Neural cell (in vitro differentiated cells): Measurements from ENCODE around the gene GTF3C2.

ENCODE experiments used
- EP300 ChIP-seq: fragments of 450-650 bp; conservative IDR thresholded peaks from 2 replicates; pipeline ENCODE4 v1.6.1; 2014; ENCODE audit warnings: antibody characterized with exemption, mild to moderate bottlenecking, moderate library complexity; ENCODE audit not compliant: poor library complexity, severe bottlenecking
- EZH2 ChIP-seq: fragments of 200-600, 300-800 bp; shearing (Covaris generic), sonication (generic); IDR thresholded peaks from 2 replicates; pipeline ENCODE4 v1.6.1; 2014; ENCODE audit warnings: antibody characterized with exemption, low read length, borderline replicate concordance, mild to moderate bottlenecking; ENCODE audit not compliant: insufficient read depth, poor library complexity, severe bottlenecking
- MXI1 ChIP-seq: fragments of 450-650 bp; conservative IDR thresholded peaks from 2 replicates; pipeline ENCODE4 v1.6.1; 2014; ENCODE audit warnings: antibody characterized with exemption, mild to moderate bottlenecking; ENCODE audit not compliant: poor library complexity, severe bottlenecking
- POLR2AphosphoS5 ChIP-seq: IDR thresholded peaks from 2 replicates; pipeline ENCODE4 v1.6.1; 2012
- RAD21 ChIP-seq: fragments of 450-650 bp; conservative IDR thresholded peaks from 2 replicates; pipeline ENCODE4 v1.6.1; 2014; ENCODE audit warnings: antibody characterized with exemption, mild to moderate bottlenecking, moderate library complexity
- SMC3 ChIP-seq: fragments of 450-650 bp; conservative IDR thresholded peaks from 2 replicates; pipeline ENCODE4 v1.6.1; 2014; ENCODE audit warnings: antibody characterized with exemption, mild to moderate bottlenecking, moderate library complexity; ENCODE audit not compliant: poor library complexity
- TAF1 ChIP-seq: IDR thresholded peaks from 2 replicates; pipeline ENCODE4 v1.6.1; 2012; ENCODE audit warnings: low read depth
- TF ChIP-seq, protein P1 (sequence below): fragments of 450-650 bp; IDR thresholded peaks from 2 replicates; pipeline ENCODE4 v1.5.1; 2014; ENCODE audit warnings: antibody characterized with exemption, mild to moderate bottlenecking, moderate library complexity; ENCODE audit not compliant: poor library complexity, severe bottlenecking
- TF ChIP-seq, protein P2 (sequence below): IDR thresholded peaks from 2 replicates; pipeline ENCODE4 v1.6.1; 2012; ENCODE audit warnings: borderline replicate concordance

DNA sequence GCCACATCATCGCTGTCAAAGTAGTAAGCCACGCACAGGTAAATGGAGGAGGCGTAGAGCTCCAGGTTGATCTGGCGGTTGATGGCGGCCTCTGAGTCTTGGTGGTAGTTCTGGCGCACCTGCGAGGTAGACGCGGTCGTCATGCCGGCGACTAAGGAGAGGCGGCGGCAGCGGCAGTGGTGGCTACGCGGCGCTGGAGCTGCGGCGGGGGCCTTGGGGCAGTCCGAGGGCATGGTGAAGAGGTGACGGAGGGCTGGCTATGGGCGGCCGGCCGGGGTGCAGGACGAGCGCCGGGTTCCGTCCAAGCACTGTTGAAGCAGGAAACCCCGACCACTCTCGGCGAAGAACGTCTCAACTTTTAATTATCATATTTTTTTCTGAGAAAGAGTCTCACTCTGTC, 36.7 kb upstream of the GTF3C2 start:
- no peak for TF ChIP-seq SMC3
- TF ChIP-seq, protein P1, sequence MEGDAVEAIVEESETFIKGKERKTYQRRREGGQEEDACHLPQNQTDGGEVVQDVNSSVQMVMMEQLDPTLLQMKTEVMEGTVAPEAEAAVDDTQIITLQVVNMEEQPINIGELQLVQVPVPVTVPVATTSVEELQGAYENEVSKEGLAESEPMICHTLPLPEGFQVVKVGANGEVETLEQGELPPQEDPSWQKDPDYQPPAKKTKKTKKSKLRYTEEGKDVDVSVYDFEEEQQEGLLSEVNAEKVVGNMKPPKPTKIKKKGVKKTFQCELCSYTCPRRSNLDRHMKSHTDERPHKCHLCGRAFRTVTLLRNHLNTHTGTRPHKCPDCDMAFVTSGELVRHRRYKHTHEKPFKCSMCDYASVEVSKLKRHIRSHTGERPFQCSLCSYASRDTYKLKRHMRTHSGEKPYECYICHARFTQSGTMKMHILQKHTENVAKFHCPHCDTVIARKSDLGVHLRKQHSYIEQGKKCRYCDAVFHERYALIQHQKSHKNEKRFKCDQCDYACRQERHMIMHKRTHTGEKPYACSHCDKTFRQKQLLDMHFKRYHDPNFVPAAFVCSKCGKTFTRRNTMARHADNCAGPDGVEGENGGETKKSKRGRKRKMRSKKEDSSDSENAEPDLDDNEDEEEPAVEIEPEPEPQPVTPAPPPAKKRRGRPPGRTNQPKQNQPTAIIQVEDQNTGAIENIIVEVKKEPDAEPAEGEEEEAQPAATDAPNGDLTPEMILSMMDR: no peak
- TF ChIP-seq EP300: no peak
- TF ChIP-seq EZH2: no peak
- TF ChIP-seq, protein P2, sequence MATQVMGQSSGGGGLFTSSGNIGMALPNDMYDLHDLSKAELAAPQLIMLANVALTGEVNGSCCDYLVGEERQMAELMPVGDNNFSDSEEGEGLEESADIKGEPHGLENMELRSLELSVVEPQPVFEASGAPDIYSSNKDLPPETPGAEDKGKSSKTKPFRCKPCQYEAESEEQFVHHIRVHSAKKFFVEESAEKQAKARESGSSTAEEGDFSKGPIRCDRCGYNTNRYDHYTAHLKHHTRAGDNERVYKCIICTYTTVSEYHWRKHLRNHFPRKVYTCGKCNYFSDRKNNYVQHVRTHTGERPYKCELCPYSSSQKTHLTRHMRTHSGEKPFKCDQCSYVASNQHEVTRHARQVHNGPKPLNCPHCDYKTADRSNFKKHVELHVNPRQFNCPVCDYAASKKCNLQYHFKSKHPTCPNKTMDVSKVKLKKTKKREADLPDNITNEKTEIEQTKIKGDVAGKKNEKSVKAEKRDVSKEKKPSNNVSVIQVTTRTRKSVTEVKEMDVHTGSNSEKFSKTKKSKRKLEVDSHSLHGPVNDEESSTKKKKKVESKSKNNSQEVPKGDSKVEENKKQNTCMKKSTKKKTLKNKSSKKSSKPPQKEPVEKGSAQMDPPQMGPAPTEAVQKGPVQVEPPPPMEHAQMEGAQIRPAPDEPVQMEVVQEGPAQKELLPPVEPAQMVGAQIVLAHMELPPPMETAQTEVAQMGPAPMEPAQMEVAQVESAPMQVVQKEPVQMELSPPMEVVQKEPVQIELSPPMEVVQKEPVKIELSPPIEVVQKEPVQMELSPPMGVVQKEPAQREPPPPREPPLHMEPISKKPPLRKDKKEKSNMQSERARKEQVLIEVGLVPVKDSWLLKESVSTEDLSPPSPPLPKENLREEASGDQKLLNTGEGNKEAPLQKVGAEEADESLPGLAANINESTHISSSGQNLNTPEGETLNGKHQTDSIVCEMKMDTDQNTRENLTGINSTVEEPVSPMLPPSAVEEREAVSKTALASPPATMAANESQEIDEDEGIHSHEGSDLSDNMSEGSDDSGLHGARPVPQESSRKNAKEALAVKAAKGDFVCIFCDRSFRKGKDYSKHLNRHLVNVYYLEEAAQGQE: no peak
- no peak for TF ChIP-seq POLR2AphosphoS5
- no peak for TF ChIP-seq TAF1
- no peak for TF ChIP-seq RAD21
- TF ChIP-seq MXI1: no peak
